GM19351 (cell line): ENCODE measurements around the gene OLFM4.
"Not testable (repeated sequence)": the region's sequence is repeated elsewhere in the genome, so short reads cannot be mapped to it uniquely, and the experiment has no call there.

Experiments
- ATAC-seq: cut with Tn5 transposase; IDR thresholded peaks from one replicate; pipeline ENCODE4 v1.9.1; 2021; ENCODE audit warnings: mild to moderate bottlenecking, moderate library complexity; ENCODE audit not compliant: unreplicated experiment

Gene OLFM4

DNA sequence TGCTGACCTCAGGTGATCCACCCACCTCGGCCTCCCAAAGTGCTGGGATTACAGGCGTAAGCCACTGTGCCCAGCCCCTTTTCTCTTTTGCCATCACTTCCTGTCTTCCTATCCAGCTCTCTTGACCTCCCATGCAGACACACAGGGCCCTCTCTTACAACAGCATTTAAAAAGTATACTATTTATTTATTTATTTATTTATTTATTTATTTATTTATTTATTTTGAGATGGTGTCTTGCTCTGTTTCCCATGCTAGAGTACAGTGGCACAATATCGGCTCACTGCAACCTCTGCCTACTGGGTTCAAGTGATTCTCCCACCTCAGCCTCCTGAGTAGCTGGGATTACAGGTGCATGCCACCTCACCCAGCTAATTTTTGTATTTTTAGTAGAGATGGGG lies 14.6 kb upstream of the OLFM4 start:
- ATAC-seq, result not testable (repeated sequence)

GRCh38 chr13:53014495-53015443 lies 13.8 kb upstream of the OLFM4 start:
- no peak for ATAC-seq

- ATAC-seq, result no peak
These were observed 12.6 kb upstream of the OLFM4 start for GRCh38 chr13:53015971-53016370.

DNA sequence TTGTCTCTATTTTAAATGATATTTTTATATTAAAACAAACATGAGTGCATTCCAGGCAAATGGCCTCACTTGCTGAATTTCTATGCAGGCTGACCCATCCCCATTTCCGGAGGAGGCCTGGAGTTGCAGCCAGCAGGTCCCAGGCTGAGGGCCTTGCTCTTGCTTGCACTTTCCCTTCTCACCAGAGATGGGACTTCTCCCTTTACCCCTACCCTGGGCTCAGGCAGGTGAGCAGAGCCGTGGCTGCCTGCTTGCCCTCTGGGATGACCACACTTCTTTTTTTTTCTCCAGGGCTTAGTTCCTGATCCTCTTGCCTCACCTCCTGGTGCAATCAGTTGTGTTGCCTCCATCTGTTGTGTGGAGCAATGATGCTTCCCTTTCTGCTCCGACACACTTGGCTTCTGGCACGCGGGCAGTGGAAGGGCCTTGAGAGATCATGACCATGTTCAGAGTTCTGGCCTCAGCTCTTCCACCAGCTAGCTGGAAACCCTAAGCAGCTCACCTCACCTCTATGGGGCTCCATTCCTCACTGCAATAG lies 11.1 kb upstream of the OLFM4 start:
- no peak for ATAC-seq

DNA sequence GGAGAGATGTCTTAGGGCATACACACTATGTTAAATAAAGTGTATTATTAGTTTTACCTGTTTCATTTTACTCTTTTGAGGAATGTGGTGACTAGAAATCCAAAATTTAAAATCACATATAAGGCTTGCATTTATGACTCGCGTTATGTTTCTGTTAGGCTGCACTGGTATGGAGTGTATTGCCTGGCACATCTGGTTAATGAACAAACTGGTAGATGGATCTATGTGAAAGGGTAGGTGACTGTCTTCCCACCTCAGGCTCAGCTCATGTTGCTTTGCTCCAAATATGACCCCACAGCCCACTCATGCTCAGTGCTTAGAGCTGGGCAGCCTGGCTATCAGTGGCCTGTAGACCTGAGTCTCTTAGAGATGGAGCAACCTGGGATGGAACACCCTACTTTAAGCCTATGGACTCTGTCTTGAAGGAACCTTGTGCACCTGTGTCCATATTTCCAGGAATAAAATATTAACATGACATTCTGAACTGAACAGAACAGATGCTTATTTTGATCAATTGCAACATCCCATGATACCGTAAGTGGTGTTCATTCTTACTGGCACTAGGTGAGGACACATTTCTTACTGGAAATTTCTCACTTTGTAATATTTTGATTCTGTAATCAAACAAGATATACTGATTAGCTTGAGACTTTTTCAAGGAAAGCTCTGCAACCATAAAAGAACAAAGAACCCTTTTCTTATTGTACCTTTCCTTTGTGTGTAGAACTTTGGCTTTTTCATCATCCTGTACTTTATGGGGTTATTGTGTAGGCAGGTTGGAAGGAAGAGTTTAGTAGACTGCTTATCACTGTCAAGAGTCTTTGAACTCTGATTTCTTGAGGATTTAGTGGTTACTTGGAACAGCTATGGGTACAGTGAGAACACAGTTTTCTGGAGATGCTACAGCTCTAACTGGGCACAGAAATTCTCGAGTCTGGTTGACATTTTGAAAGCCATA lies 9.6 kb upstream of the OLFM4 start:
- no peak for ATAC-seq

DNA sequence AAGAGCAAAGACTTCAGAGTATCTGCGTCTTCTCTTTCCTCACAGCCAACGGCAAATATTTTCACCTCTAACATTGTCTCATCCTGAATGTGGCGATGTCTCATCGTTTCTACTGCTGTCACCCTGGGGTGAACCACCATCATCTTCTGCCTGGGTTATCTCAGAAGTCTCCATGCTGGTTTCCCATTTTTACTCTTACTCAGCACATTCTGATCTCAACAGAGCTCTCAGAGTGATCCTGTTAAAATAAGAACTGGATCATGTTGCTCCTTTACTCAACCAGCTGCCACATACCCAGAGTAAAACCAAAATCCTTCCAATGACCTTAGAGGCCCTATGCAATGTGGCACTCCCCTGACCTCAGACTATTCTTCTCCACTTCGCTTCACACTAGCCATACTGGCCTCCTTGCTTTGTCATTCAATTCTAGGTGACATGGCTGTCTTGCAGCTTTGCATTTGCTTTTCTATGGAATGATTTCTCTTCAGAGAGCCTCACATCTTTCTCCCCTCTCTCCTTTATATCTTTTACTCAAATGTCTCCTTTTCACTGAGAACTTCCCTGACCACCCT lies 7.8 kb upstream of the OLFM4 start:
- no peak for ATAC-seq

DNA sequence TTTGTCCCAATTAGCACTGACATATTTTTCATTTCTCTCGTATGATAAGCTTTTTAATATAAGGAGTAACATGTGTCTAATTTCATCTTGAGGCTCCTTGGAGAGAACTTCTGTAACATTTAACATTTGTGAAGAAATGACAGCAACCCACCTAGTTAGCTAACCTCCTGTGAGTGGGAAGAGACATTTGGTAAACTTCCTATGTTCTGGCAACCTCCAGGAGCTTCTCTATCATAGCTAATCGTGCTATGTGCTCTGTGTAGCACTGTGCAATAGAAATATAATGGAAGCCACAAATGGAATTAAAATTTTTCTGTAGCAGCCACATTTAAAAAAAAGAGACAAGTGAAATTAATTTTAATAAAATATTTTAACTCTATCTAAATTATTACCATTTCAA lies 5.4 kb upstream of the OLFM4 start:
- ATAC-seq, result no peak

DNA sequence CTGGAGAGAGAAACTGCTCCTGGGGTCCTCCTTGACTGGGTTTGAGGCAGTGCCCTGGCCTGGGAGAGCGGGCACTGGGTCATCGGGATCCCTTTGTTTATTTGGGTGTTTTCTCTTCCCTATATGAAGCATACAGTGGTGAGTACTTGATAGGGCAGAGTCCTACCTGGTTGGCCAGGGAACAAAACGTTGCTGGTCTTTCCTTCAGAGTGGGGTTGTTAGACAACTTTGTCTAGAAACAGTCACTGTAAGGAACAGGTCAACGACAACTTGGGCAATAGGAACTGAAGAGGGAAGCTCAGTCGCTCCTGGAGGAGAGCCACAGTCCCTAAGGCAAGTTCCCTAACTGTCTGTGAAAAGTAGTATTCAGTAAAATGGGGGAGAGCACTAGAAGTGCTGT lies 550 bp upstream of the OLFM4 start:
- no peak for ATAC-seq

DNA sequence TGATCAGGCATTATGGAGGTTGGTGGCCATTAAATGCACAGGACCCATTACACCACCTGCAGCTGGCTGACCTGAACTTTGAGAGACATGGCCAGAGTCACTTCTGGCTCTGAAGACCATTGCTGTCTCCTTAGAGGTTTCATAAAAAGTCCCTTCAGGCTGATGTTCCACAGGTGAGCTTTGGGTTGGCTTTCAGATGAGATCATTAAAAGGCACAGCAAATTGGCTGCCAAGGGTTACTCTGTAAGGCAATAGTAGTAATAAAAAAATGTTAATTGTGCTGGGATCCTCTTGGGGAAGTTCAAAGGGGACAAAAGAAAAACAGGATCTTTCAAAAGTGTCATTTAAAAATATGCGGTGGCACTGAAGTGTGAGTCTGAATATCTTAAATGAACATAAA lies 4.2 kb downstream of the OLFM4 start:
- ATAC-seq, result no peak

GRCh38 chr13:53038993-53039392 lies 10.4 kb downstream of the OLFM4 start:
- no peak for ATAC-seq

GRCh38 chr13:53041968-53042516 lies 13.4 kb downstream of the OLFM4 start:
- ATAC-seq, result no peak

- no peak for ATAC-seq
These were observed 14.3 kb downstream of the OLFM4 start for GRCh38 chr13:53042877-53043276.

- no peak for ATAC-seq
These were observed 14.8 kb downstream of the OLFM4 start for GRCh38 chr13:53043398-53043797.

- ATAC-seq, result no peak
These were observed 16.6 kb downstream of the OLFM4 start for GRCh38 chr13:53045189-53045588.

GRCh38 chr13:53048880-53049279 lies 20.3 kb downstream of the OLFM4 start:
- no peak for ATAC-seq

GRCh38 chr13:53050151-53050550 lies 21.5 kb downstream of the OLFM4 start:
- ATAC-seq, result no peak

DNA sequence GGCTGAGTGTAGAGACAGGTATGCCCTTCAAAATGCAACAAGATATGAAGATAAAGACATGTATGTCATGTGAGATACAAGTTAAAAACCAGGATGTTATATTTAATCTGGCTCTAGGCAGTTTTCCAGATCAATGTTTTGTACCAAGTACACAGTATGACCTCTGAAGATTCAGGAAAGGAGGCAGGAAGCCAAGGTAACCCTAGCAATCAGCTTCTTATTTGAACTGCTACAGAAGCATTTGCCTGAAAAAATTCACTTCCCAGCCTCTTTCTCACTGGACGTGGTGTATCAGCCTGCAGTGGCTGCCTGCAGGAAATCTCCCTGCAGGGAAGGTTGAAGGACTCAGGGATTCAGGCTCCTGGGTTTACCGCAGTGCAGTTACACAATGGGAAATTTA lies 24.1 kb downstream of the OLFM4 start:
- ATAC-seq, result no peak

GRCh38 chr13:53054569-53054968 lies 26.0 kb downstream of the OLFM4 start:
- no peak for ATAC-seq

GRCh38 chr13:53058065-53058679 lies 29.6 kb downstream of the OLFM4 start:
- no peak for ATAC-seq

DNA sequence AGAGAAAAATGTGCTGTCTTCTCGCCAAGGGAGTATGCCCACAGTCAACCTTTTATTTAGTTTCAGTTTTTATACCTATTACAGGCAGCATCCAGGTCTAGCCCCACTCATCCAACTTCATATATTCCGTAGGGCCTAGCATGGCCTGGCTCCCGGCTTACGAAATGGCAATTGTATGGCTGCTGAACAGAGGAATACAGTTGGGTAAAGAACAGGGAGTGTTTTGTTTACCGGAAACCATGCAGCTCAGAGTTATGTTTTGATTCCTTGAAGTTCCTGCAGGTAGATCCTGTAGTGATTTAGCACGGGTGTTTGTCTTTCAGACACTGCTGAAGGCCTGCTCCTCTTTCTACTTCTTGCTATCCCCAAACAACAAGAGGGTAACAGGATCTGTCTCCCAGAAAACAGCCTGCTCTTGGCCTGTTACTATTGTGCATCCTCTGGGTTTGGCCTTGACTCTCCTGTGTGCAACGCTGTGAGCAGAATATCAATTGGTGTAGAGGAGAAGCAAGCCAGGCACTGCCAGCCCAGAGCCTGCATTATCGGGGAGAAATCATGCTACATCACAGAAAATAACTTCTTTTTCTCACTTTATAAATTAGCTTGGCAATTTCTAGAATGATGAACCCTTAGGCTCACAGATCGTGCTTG lies 32.4 kb downstream of the OLFM4 start:
- no peak for ATAC-seq
